ENCODE results near the gene TNFSF11. TPM values are rescaled to one million over a fixed set of nuclear protein-coding genes. Genes with fewer than 3 reads are reported as not detected.

Gene TNFSF11
- total RNA-seq, 1 donor from 2014 or later: not detected

- Histone ChIP-seq H3K9me3 (no peaks in the 10 kb centered on the region), H3K27ac (no peak overlapping the region), H3K4me1 (no peaks in the 10 kb centered on the region), H3K4me3 (no peak overlapping the region), H3K36me3 (no peaks in the 10 kb centered on the region), H3K27me3 (no peaks in the 10 kb centered on the region)
- no peak for DNase-seq (ENCODE audit: low spot score in 2 of 2)
- intact Hi-C loops (cut with DNase I): no loop called here
- TF ChIP-seq, protein P1, sequence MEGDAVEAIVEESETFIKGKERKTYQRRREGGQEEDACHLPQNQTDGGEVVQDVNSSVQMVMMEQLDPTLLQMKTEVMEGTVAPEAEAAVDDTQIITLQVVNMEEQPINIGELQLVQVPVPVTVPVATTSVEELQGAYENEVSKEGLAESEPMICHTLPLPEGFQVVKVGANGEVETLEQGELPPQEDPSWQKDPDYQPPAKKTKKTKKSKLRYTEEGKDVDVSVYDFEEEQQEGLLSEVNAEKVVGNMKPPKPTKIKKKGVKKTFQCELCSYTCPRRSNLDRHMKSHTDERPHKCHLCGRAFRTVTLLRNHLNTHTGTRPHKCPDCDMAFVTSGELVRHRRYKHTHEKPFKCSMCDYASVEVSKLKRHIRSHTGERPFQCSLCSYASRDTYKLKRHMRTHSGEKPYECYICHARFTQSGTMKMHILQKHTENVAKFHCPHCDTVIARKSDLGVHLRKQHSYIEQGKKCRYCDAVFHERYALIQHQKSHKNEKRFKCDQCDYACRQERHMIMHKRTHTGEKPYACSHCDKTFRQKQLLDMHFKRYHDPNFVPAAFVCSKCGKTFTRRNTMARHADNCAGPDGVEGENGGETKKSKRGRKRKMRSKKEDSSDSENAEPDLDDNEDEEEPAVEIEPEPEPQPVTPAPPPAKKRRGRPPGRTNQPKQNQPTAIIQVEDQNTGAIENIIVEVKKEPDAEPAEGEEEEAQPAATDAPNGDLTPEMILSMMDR (IDR thresholded peaks at IDR 0.05): no peak
Measured at GRCh38 chr13:42543215-42543797, 30.6 kb upstream of the TNFSF11 start.

GRCh38 chr13:42544246-42544926, 29.6 kb upstream of the TNFSF11 start:
- Histone ChIP-seq H3K36me3 (no peaks in the 10 kb centered on the region), H3K4me1 (no peaks in the 10 kb centered on the region), H3K9me3 (no peaks in the 10 kb centered on the region), H3K27ac (no peak overlapping the region), H3K27me3 (no peaks in the 10 kb centered on the region), H3K4me3 (no peak overlapping the region)
- intact Hi-C loops (cut with DNase I): no loop called here
- TF ChIP-seq, protein P1 (IDR thresholded peaks at IDR 0.05): no peak
- DNase-seq (ENCODE audit: low spot score in 2 of 2): no peak

DNA sequence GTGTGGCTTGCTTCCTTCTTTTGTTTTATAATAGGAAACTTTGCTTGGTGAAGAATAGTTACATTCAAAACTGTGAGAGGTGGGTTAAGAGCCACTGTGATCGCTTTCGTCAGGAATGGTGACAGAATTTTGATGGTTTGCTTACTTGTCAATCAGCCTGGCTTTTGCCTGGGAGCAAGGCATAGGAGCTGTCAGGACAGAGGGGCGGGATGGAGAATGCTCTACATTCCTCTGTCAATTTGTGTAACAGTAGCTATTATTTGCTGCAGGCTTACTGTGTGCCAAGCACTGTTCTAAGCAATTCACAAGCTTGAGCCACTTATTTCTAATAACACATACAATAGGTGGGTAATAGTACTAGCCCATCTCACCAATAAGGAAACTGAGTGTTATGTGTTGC, 28.1 kb upstream of the TNFSF11 start:
- TF ChIP-seq, protein P1 (IDR thresholded peaks at IDR 0.05): no peak
- Histone ChIP-seq H3K4me3 (no peak overlapping the region), H3K4me1 (no peaks in the 10 kb centered on the region), H3K27ac (no peak overlapping the region), H3K9me3 (no peaks in the 10 kb centered on the region), H3K36me3 (no peaks in the 10 kb centered on the region), H3K27me3 (no peaks in the 10 kb centered on the region)
- intact Hi-C loops (cut with DNase I): no loop called here
- no peak for DNase-seq (ENCODE audit: low spot score in 2 of 2)

DNA sequence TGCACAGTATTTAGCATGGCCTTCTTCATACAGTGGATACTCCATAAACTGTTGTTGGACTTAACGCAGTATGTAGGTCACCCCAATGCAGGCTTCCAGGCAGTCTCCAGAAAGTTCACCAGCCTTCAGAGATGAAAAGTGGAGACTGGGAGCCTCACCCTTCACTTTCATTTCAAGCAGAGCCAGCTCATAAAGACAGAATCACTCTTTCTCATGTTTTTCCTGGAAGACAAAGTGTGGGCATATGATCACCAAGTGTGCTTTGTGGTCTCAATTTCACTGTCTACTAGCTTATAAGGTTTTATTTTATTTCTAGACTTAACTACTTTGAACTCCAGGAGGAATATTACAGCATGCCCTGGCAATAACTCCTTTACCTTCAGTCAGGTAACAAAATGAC, 26.3 kb upstream of the TNFSF11 start:
- H3K27me3 ChIP-seq: no peaks in the 10 kb centered on the region

GRCh38 chr13:42548731-42549551, 25.0 kb upstream of the TNFSF11 start:
- Histone ChIP-seq H3K9me3 (no peaks in the 10 kb centered on the region), H3K36me3 (no peaks in the 10 kb centered on the region), H3K27me3 (no peaks in the 10 kb centered on the region), H3K4me1 (no peaks in the 10 kb centered on the region), H3K4me3 (no peak overlapping the region), H3K27ac (no peak overlapping the region)
- TF ChIP-seq, protein P1 (IDR thresholded peaks at IDR 0.05): no peak
- peak; percentile 17 to 66 for DNase-seq (ENCODE audit: low spot score in 2 of 2)
- intact Hi-C loops (cut with DNase I): no loop called here

More for the DNA sequence above, 26.3 kb upstream of the TNFSF11 start:
- Histone ChIP-seq H3K9me3 (no peaks in the 10 kb centered on the region), H3K27ac (no peak overlapping the region), H3K36me3 (no peaks in the 10 kb centered on the region), H3K4me3 (no peak overlapping the region), H3K4me1 (no peaks in the 10 kb centered on the region)
- TF ChIP-seq, protein P1 (IDR thresholded peaks at IDR 0.05): no peak
- intact Hi-C loops (cut with DNase I): no loop called here
- no peak for DNase-seq (ENCODE audit: low spot score in 2 of 2)
